ENCODE data around the gene SLC1A2. TPM values are rescaled to one million over a fixed set of nuclear protein-coding genes. Genes with fewer than 3 reads are reported as not detected.

Gene SLC1A2
- total RNA-seq, 2 experiments from 2014 or later: not detected

DNA sequence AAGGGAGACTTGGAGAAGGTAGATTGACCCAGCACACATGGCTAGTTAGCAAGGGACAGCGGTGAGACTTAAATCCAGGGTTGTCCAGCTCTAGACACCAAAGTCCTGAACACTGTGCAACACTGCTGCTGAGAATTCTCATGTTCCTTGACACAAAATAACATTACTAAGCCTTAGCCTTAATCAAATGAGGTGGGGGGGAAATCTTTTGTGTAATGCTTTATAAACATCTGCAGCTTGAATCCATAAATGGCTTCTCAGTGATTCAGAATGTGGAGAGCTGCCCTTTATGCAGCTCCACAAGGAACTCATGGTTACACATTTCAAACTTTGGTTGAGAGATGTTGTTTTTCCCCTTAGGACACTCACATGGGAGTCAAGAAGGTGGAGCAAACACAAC, 200.4 kb downstream of the SLC1A2 start:
- no peaks in the 10 kb centered on the region for H4K20me1 ChIP-seq (ENCODE audit: insufficient read depth, low read length)
- H3K79me2 ChIP-seq (ENCODE audit: insufficient read depth, low read depth, low read length): no peaks in the 10 kb centered on the region
- ChIA-PET POLR2A (interaction anchor here (0.6 to 0.8 kb wide), 2 partner anchors 36 to 283 kb away, joined by 3 read pairs; no protein-coding TSS in a partner anchor), CTCF (ENCODE audit: unreplicated experiment) (interaction anchor here (0.6 kb wide), 1 partner anchor 182 kb away, joined by 3 read pairs; no protein-coding TSS in a partner anchor)
- H3K9me2 ChIP-seq (ENCODE audit: insufficient read depth, low read length): no peaks in the 10 kb centered on the region
- H3K27ac ChIP-seq (ENCODE audit: low read depth, low read length, poor library complexity, severe bottlenecking): no peak overlapping the region
- no TSS peak for BruUV-seq (replicated peaks)
- no peak overlapping the region for H3K4me3 ChIP-seq (ENCODE audit: low read depth, low read length, poor library complexity, severe bottlenecking)
- H3K36me3 ChIP-seq (ENCODE audit: insufficient read depth, low read length): no peaks in the 10 kb centered on the region
- no peak for DNase-seq (ENCODE audit: low spot score)
- H3K4me1 ChIP-seq (ENCODE audit: insufficient read depth, low read length, poor library complexity, severe bottlenecking): no peaks in the 10 kb centered on the region
- no peak overlapping the region for H2AFZ ChIP-seq (ENCODE audit: low read length)
- intact Hi-C loops (cut with micrococcal nuclease; ENCODE audit: unreplicated experiment): no loop called here
- TF ChIP-seq, protein P1, sequence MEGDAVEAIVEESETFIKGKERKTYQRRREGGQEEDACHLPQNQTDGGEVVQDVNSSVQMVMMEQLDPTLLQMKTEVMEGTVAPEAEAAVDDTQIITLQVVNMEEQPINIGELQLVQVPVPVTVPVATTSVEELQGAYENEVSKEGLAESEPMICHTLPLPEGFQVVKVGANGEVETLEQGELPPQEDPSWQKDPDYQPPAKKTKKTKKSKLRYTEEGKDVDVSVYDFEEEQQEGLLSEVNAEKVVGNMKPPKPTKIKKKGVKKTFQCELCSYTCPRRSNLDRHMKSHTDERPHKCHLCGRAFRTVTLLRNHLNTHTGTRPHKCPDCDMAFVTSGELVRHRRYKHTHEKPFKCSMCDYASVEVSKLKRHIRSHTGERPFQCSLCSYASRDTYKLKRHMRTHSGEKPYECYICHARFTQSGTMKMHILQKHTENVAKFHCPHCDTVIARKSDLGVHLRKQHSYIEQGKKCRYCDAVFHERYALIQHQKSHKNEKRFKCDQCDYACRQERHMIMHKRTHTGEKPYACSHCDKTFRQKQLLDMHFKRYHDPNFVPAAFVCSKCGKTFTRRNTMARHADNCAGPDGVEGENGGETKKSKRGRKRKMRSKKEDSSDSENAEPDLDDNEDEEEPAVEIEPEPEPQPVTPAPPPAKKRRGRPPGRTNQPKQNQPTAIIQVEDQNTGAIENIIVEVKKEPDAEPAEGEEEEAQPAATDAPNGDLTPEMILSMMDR (conservative IDR thresholded peaks at IDR 0.05; ENCODE audit: low read length): no peak
- TF ChIP-seq EZH2phosphoT487 (IDR thresholded peaks at IDR 0.05; ENCODE audit: borderline replicate concordance, low read depth, low read length): no peak
- H3K4me2 ChIP-seq (ENCODE audit: low read length): no peak overlapping the region
- no peaks in the 10 kb centered on the region for H3K9me3 ChIP-seq (ENCODE audit: low read length)

DNA sequence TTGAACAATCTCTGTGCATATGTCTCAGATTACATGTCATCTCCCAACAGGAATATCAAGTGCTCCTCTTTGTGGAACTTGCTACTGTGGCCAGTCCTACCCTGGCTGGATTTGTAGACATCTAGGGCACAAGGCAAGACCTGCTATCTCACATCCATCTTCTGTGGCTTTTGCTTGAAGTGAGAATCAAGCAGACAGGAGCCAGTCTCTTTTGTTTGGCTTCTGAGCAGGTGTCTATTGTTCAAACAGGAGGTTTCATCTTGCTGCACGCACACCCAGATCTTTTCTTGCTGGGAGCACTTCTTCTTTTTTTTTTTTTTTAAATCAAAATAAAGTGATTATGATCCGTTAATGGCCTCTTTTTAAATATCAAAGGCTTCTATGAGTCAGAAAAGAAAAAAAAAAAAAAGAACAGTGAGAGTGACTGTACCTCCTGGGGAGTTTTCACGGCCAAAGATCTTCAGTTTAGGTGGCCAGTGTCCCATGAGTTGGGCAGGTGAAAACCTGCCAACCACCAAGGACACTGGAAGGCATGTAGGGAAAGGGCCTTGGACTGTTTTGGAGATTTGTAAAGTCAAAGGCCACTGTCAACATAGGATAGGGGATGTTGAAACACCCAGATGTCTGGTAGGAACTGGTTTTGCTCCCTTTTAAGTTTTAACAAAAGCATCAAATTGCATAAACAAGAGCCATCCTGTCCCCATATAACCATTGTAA, 202.2 kb downstream of the SLC1A2 start:
- intact Hi-C loops (cut with micrococcal nuclease; ENCODE audit: unreplicated experiment): no loop called here
- Histone ChIP-seq H3K4me1 (ENCODE audit: insufficient read depth, low read length, poor library complexity, severe bottlenecking) (no peaks in the 10 kb centered on the region), H3K27ac (ENCODE audit: low read depth, low read length, poor library complexity, severe bottlenecking) (no peak overlapping the region), H3K9me2 (ENCODE audit: insufficient read depth, low read length) (no peaks in the 10 kb centered on the region), H3K9me3 (ENCODE audit: low read length) (no peaks in the 10 kb centered on the region), H3K79me2 (ENCODE audit: insufficient read depth, low read depth, low read length) (no peaks in the 10 kb centered on the region), H4K20me1 (ENCODE audit: insufficient read depth, low read length) (no peaks in the 10 kb centered on the region), H2AFZ (ENCODE audit: low read length) (no peak overlapping the region), H3K4me2 (ENCODE audit: low read length) (no peak overlapping the region), H3K36me3 (ENCODE audit: insufficient read depth, low read length) (no peaks in the 10 kb centered on the region), H3K4me3 (ENCODE audit: low read depth, low read length, poor library complexity, severe bottlenecking) (no peak overlapping the region)
- no peak for TF ChIP-seq EZH2phosphoT487 (IDR thresholded peaks at IDR 0.05; ENCODE audit: borderline replicate concordance, low read depth, low read length)
- TF ChIP-seq, protein P1 (conservative IDR thresholded peaks at IDR 0.05; ENCODE audit: low read length): no peak
- ChIA-PET POLR2A (interaction anchor here (1.4 kb wide), 1 partner anchor 34 kb away, joined by 4 read pairs; no protein-coding TSS in a partner anchor), CTCF (ENCODE audit: unreplicated experiment) (no interaction called here)
- DNase-seq (ENCODE audit: low spot score): peak; percentile 37
- no TSS peak for BruUV-seq (replicated peaks)

DNA sequence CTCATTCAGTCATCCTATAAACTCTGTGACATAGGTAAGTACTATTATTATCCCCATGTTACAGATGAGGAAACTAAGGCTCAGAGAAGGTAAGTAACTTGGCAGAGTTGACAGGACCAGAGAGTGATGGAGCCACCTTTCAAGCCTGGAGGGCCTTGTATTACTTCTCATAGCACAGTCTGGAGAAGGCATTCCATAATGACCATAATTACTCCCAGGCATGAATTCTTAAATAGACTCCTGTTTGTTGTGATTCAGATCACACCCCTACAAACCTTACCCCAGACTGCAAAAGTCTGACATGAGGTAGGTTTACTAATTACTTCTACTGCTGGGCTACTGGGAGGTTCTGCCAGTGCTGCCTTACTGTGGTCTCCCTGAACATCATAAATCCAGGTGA, 203.4 kb downstream of the SLC1A2 start:
- H3K4me2 ChIP-seq (ENCODE audit: low read length): no peak overlapping the region
- ChIA-PET POLR2A (interaction anchor here (0.7 kb wide), 1 partner anchor 49 kb away, joined by 3 read pairs; no protein-coding TSS in a partner anchor), CTCF (ENCODE audit: unreplicated experiment) (no interaction called here)
- no peak overlapping the region for H2AFZ ChIP-seq (ENCODE audit: low read length)
- no peaks in the 10 kb centered on the region for H3K36me3 ChIP-seq (ENCODE audit: insufficient read depth, low read length)
- no peak for TF ChIP-seq EZH2phosphoT487 (IDR thresholded peaks at IDR 0.05; ENCODE audit: borderline replicate concordance, low read depth, low read length)
- TF ChIP-seq, protein P1 (conservative IDR thresholded peaks at IDR 0.05; ENCODE audit: low read length): no peak
- intact Hi-C loops (cut with micrococcal nuclease; ENCODE audit: unreplicated experiment): no loop called here
- no peaks in the 10 kb centered on the region for H3K9me2 ChIP-seq (ENCODE audit: insufficient read depth, low read length)
- no peaks in the 10 kb centered on the region for H3K79me2 ChIP-seq (ENCODE audit: insufficient read depth, low read depth, low read length)
- no peak overlapping the region for H3K27ac ChIP-seq (ENCODE audit: low read depth, low read length, poor library complexity, severe bottlenecking)
- H3K4me3 ChIP-seq (ENCODE audit: low read depth, low read length, poor library complexity, severe bottlenecking): no peak overlapping the region
- DNase-seq (ENCODE audit: low spot score): no peak
- BruUV-seq (replicated peaks): no TSS peak
- H3K4me1 ChIP-seq (ENCODE audit: insufficient read depth, low read length, poor library complexity, severe bottlenecking): no peaks in the 10 kb centered on the region
- no peaks in the 10 kb centered on the region for H4K20me1 ChIP-seq (ENCODE audit: insufficient read depth, low read length)
- H3K9me3 ChIP-seq (ENCODE audit: low read length): no peaks in the 10 kb centered on the region
